Measurements from ENCODE around the gene SLC6A19. TPM values are rescaled to one million over a fixed set of nuclear protein-coding genes. Genes with fewer than 3 reads are reported as not detected.

SLC6A19 gene
- polyA plus RNA-seq, 3 donors: not detected

DNA sequence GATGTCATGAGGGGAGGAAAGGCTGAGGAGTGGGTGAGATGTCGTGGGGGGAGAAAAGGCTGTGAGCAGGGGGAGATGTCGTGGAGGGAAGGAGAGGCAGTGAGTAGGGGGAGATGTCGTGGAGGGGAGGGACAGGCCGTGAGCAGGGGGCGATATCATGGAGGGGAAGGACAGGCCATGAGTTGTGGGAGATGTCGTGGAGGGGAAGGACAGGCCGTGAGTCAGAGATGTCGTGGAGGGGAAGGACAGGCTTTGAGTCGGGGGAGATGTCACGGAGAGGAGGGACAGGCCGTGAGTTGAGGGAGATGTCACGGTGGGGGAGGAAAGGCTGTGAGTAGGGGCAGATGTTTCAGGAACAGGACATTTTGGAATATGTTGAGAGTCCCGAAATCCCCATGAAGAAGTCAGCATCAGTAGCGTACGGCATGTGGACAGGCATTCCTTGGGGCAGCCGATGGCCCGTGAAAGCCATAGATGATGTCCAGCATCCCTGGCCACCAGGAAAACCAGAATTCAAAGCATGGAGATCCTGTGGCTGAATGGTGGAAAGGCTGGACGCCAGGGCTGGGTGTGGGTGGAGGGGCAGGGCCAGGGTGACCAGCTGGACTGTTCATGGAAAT, 8.3 kb upstream of the SLC6A19 start:
- H3K4me2 ChIP-seq (replicated peaks; ENCODE audit: extremely low read depth, low read length, poor library complexity, severe bottlenecking): no peak overlapping the region
- no peaks in the 10 kb centered on the region for H3K9me3 ChIP-seq (replicated peaks in 1 of 2; ENCODE audit: control insufficient read depth in 1 of 2, insufficient read depth in 1 of 2, low read length in 2 of 2)
- no peak overlapping the region for H3K9ac ChIP-seq (ENCODE audit: insufficient read depth, low read length, poor library complexity, severe bottlenecking)
- H3K9me3 Mint-ChIP-seq: no peaks in the 10 kb centered on the region
- TF ChIP-seq, protein P1, sequence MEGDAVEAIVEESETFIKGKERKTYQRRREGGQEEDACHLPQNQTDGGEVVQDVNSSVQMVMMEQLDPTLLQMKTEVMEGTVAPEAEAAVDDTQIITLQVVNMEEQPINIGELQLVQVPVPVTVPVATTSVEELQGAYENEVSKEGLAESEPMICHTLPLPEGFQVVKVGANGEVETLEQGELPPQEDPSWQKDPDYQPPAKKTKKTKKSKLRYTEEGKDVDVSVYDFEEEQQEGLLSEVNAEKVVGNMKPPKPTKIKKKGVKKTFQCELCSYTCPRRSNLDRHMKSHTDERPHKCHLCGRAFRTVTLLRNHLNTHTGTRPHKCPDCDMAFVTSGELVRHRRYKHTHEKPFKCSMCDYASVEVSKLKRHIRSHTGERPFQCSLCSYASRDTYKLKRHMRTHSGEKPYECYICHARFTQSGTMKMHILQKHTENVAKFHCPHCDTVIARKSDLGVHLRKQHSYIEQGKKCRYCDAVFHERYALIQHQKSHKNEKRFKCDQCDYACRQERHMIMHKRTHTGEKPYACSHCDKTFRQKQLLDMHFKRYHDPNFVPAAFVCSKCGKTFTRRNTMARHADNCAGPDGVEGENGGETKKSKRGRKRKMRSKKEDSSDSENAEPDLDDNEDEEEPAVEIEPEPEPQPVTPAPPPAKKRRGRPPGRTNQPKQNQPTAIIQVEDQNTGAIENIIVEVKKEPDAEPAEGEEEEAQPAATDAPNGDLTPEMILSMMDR (IDR thresholded peaks at IDR 0.05): no peak
- DNase-seq: no peak
- no peaks in the 10 kb centered on the region for H3K36me3 Mint-ChIP-seq
- H3K27me3 Mint-ChIP-seq (ENCODE audit: low read depth in 3 of 3): peaks cover 6 to 20% (median 9%) of the 10 kb centered on the region in 3 donors
- no peaks in the 10 kb centered on the region for H3K79me2 ChIP-seq (ENCODE audit: insufficient read depth, low read length)
- peaks cover 2% of the 10 kb centered on the region for H3K4me1 Mint-ChIP-seq
- H4K20me1 ChIP-seq (ENCODE audit: insufficient read depth, low read length): no peaks in the 10 kb centered on the region
- 77% methylated on average over 17 of the region's 18 CpGs for WGBS (ENCODE audit: insufficient coverage)
- intact Hi-C loops (cut with micrococcal nuclease): no loop called here
- no peaks in the 10 kb centered on the region for H3K4me1 ChIP-seq (ENCODE audit: control insufficient read depth in 1 of 2, insufficient read depth in 2 of 2, low read length in 2 of 2)
- no peak overlapping the region for H2AFZ ChIP-seq (ENCODE audit: insufficient read depth, low read depth, low read length, poor library complexity, severe bottlenecking)
- H3K36me3 ChIP-seq (replicated peaks in 1 of 2; ENCODE audit: control insufficient read depth in 1 of 2, insufficient read depth in 2 of 2, low read length in 2 of 2): no peaks in the 10 kb centered on the region
- no peak overlapping the region for H3K27ac Mint-ChIP-seq
- H3K27ac ChIP-seq (ENCODE audit: low read depth in 1 of 2, low read length in 2 of 2): no peak overlapping the region
- H3K27me3 ChIP-seq (ENCODE audit: control insufficient read depth in 2 of 2, insufficient read depth in 2 of 2, low read length in 2 of 2): no peaks in the 10 kb centered on the region
- H3K4me3 Mint-ChIP-seq: no peak overlapping the region
- H3K4me3 ChIP-seq (replicated peaks in 1 of 3; ENCODE audit: low read depth in 2 of 3, low read length in 3 of 3): no peak overlapping the region

DNA sequence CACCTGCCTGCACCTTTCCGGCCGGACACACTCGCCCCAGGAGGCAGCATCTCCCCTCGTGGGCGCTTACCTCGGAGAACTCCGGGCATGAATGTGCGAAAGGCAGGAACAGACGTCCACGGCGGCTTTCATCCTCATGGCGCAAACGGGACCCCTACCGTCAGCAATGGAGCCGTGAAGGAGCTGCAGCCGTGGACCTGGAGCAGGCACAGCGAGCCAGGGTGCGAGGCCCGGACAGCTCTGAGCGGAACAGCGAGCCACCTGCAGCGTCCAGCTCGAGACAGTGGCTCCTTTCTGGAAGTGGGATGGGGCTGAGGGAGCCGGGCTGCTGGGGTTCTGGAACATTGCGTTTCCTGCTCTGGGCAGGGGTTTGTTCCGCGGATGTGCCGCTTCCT, 7.8 kb upstream of the SLC6A19 start:
- H3K36me3 ChIP-seq (replicated peaks in 1 of 2; ENCODE audit: control insufficient read depth in 1 of 2, insufficient read depth in 2 of 2, low read length in 2 of 2): no peaks in the 10 kb centered on the region
- TF ChIP-seq, protein P1 (IDR thresholded peaks at IDR 0.05): no peak
- no peak for DNase-seq
- Mint-ChIP-seq H3K36me3 (no peaks in the 10 kb centered on the region), H3K4me3 (no peak overlapping the region), H3K27me3 (ENCODE audit: low read depth in 3 of 3) (peaks cover 6 to 20% (median 9%) of the 10 kb centered on the region in 3 donors), H3K27ac (no peak overlapping the region), H3K4me1 (peaks cover 2% of the 10 kb centered on the region), H3K9me3 (no peaks in the 10 kb centered on the region)
- H3K9ac ChIP-seq (ENCODE audit: insufficient read depth, low read length, poor library complexity, severe bottlenecking): no peak overlapping the region
- no peaks in the 10 kb centered on the region for H3K9me3 ChIP-seq (replicated peaks in 1 of 2; ENCODE audit: control insufficient read depth in 1 of 2, insufficient read depth in 1 of 2, low read length in 2 of 2)
- no peaks in the 10 kb centered on the region for H3K79me2 ChIP-seq (ENCODE audit: insufficient read depth, low read length)
- H3K27me3 ChIP-seq (ENCODE audit: control insufficient read depth in 2 of 2, insufficient read depth in 2 of 2, low read length in 2 of 2): no peaks in the 10 kb centered on the region
- no peaks in the 10 kb centered on the region for H4K20me1 ChIP-seq (ENCODE audit: insufficient read depth, low read length)
- 84% methylated on average over 28 of the region's 28 CpGs for WGBS (ENCODE audit: insufficient coverage)
- H2AFZ ChIP-seq (ENCODE audit: insufficient read depth, low read depth, low read length, poor library complexity, severe bottlenecking): no peak overlapping the region
- no peak overlapping the region for H3K27ac ChIP-seq (ENCODE audit: low read depth in 1 of 2, low read length in 2 of 2)
- intact Hi-C loops (cut with micrococcal nuclease): no loop called here
- no peaks in the 10 kb centered on the region for H3K4me1 ChIP-seq (ENCODE audit: control insufficient read depth in 1 of 2, insufficient read depth in 2 of 2, low read length in 2 of 2)
- no peak overlapping the region for H3K4me2 ChIP-seq (replicated peaks; ENCODE audit: extremely low read depth, low read length, poor library complexity, severe bottlenecking)
- no peak overlapping the region for H3K4me3 ChIP-seq (replicated peaks in 1 of 3; ENCODE audit: low read depth in 2 of 3, low read length in 3 of 3)

All from CD14-positive monocyte (primary cell).